Ramos (cell line): Measurements from ENCODE around the gene IQCB1.
"Not testable (repeated sequence)": the region's sequence is repeated elsewhere in the genome, so short reads cannot be mapped to it uniquely, and the experiment has no call there.

Experiments
- in situ Hi-C: fragments of 300-500 bp; cut with MboI; formaldehyde crosslinking; loops from one replicate; pipeline ENCODE4 v1.14.3; 2022; ENCODE audit warnings: low sequenced_read_pairs; ENCODE audit not compliant: unreplicated experiment

Gene IQCB1

DNA sequence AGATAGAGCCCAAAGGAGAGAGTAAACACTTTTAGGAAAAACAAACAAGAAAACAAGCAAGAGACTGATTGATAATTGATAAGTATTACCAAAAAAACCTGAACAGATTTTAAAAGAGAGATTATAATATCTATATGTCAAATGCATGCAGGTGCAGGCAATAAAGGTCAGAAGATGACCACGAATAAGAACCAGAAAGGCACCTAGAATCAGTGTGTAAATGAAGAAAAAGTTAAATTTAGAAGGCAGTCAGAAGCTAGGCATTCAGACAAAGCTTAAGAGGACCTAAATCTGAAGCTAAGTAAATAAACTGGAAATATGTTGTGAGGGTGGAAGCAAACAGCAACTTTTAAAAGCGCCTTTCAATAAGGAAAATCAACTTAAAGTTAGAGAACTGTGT, 16.3 kb downstream of the IQCB1 start:
- in situ Hi-C loops = no loop called here

GRCh38 chr3:121817753-121818152, 17.1 kb downstream of the IQCB1 start:
- in situ Hi-C loops = no loop called here

GRCh38 chr3:121809249-121809648, 25.6 kb downstream of the IQCB1 start:
- in situ Hi-C loops = no loop called here

GRCh38 chr3:121803771-121804320, 31.0 kb downstream of the IQCB1 start:
- in situ Hi-C loops = no loop called here

DNA sequence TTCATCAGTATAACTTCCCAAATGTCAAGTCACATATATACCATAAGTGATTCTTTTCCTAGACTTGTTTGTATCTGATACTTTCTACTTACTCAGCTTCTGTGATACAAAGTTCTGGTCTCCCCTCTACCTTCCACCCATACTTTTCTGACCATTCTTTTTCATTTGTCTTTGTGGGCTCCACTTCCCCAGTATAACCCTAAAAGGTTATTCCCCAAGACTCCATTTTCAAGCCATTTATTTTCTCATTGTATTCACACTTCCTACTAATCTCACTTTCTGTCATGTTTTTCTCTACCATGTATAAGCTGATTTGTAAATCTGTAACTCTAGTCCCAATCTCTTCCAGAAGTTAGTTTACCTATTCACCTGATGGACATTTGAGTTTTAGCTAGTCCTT, 34.0 kb downstream of the IQCB1 start:
- in situ Hi-C loops = no loop called here

DNA sequence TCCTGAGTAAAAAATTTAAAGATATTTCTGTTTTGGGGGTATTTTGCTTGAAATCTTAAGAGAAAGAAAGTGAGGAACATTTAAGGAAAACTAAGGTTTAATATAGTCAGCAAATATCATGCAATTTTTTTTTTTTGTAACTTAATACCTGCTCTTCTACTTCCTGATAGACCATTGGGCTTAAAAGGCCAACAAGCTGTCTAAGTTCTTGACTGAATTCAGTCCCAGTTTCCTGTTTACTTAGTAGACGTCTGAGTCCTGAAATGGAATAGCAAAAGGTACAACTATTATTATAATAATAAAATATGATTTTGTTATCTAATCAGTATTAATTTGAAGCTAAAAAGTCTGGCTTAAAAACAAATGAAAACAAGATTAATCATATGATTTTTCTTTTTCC, 37.9 kb downstream of the IQCB1 start:
- in situ Hi-C loops = no loop called here

DNA sequence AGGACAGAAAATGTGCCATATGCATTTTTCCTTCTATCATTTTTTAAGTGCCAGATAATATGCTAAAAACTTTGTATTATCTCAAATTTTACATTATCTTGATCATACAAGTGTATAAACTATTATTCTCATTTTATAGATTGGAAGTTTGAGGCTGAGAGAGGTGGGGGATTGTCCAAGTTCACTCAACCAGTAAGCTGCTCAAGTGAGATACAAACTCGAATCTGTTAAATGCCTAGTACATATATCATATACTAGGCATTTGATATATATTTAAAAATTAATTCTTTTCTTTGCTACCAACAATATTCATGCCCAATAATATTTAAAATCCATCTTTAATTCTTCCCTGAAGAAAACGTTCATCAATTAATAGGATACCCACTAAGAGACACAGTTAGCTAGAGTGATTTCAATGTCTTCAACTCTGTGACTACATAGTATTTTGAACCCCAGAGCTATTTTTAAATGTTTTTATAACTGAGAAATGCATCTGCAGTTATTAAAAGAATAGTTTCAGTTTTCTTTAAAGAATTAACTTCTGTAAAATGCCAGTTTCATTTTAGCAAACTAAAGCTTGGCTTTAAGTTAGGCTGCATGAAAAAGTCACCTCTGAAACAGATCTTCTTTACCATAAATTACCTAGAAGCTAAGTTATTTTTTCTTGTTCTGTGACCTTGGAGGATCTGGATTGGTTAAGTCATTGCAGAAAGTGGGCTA, 40.4 kb downstream of the IQCB1 start:
- in situ Hi-C loops = no loop called here

- in situ Hi-C loops = no loop called here
Measured at GRCh38 chr3:121793078-121793477, 41.8 kb downstream of the IQCB1 start.

DNA sequence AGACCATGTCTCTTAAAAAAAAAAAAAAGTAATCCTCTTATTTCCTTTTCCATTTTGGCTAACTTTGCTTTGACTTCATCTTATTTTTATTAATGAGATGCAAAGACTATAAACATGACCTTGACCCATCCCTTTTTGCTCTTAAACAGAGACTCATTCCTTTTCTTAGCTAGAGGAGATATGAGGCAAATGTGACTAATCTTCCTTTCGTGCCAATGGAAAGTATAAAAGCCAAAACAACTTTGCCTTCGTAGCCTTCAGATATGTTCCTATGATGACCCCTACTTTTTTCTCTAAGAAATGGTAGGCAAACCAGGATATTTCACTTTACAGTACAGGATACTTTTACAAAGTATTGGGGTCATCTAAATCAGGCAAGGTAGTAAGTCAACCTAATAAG, 48.4 kb downstream of the IQCB1 start:
- in situ Hi-C loops = no loop called here

DNA sequence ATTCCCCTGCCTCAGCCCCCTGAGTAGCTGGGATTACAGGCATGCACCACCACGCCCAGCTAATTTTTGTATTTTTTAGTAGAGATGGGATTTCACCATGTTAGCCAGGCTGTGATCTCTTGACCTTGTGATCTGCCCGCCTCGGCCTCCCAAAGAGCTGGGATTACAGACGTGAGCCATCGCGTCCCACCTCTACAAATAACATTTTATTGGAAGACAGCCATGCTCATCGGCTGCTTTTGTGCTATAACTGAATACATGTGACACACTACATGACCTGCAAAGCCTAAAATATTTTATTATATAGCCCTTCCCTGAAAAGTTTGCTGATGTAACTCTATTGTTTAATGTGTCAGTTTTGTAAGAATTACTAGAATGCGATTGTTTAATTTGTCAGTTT, 52.1 kb downstream of the IQCB1 start:
- in situ Hi-C loops = not testable (repeated sequence)

GRCh38 chr3:121781611-121782010, 53.2 kb downstream of the IQCB1 start:
- in situ Hi-C loops = no loop called here

DNA sequence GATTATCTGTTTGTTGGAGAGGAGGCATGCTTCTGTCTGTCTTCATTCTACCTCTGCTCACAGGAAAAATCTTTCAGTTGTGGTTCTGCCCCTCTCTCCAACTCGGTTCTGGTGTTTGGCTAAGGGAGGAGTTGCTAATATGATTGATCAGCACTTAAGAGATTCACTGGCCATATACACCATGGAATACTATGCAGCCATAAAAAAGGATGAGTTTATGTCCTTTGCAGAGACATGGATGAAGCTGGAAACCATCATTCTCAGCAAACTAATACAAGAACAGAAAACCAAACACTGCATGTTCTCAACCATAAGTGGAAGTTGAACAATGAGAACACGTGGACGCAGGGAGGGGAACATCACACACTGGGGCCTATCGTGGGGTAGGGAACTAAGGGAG, 59.8 kb downstream of the IQCB1 start:
- in situ Hi-C loops = not testable (repeated sequence)

DNA sequence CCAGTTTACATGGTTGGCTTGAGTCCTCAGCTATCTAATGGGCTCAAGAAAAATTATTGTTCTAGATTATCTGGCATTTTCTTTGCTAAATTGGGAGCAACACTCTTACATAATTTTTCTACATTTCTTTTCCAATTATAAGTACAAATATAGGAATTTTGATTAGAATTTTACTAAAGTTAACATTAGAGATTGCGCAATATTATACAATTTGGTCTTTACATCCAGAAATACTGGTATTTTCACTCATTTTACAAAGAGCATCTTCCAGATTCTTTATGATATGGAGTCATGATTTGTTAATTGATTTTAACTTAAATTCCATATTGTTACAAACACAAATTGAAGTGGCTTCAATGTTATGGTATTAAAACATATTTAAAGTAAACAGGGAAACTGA, 65.6 kb downstream of the IQCB1 start:
- in situ Hi-C loops = no loop called here

- in situ Hi-C loops = no loop called here
Measured at GRCh38 chr3:121768452-121768851, 66.4 kb downstream of the IQCB1 start.

DNA sequence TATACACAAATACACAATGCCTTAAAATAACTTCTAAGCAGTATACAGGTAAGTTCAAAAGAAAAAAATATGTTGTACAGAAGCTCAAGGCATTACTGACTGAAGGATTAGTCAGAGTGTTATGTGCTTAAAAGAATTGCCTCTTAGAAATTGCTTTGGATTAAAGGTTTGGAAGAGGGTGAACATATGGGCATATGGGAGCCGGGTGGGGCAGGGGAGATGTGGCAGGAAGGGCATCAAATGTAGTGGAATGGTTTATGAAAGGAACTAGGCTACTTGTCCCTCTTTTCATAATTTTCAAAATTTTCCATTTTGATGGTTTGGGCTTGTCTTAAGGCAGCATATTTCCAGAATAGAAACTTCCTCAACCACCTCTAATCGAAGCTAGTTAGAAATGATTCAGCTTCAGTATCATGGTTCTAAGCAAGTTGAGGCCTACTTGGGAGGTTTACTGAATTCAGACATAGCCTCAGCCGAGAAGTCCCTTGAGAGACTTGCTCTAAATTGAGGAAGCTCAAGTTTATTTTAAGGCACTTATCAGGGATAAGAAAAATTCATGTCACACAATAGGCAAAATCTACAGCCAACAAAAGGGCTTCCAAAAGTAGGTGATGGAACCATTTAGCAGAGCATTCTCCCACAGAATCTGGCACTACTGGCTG, 75.2 kb downstream of the IQCB1 start:
- in situ Hi-C loops = no loop called here

- in situ Hi-C loops = no loop called here
Measured at GRCh38 chr3:121758727-121759450, 76.0 kb downstream of the IQCB1 start.

DNA sequence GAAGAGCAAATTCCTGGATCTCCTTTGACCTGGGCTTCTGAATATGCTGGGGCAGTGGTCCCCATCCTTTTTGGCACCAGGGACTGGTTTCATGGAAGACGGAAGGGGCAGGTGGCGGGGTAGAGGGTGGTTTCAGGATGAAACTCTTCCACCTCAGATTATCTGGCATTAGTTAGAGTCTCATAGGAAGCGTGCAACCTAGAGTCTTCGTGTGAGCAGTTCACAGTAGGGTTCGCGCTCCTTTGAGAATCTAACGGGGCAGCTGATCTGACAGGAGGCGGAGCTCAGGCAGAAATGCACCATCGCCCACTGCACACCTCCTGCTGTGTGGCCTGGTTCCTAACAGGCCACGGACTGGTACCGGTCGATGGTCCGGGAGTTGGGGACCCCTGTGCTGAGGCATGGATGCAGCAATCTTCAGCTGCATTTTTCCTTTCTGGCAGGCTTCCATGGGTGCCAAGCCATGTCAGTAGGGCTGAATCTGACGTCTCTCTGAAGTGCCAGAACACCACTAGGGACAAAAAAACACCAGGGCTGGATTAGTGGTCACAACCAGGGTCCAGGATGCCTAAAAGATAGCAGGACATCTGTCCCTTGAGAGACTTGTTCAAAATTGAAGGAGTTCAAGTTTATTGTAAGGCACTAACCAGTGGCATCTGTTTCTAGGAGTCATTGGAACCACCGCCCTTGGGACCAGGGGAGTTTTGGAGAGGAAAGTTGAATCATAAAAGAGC, 76.9 kb downstream of the IQCB1 start:
- in situ Hi-C loops = no loop called here

- in situ Hi-C loops = no loop called here
Measured at GRCh38 chr3:121757087-121757811, 77.6 kb downstream of the IQCB1 start.

GRCh38 chr3:121752772-121753171, 82.1 kb downstream of the IQCB1 start:
- in situ Hi-C loops = no loop called here

DNA sequence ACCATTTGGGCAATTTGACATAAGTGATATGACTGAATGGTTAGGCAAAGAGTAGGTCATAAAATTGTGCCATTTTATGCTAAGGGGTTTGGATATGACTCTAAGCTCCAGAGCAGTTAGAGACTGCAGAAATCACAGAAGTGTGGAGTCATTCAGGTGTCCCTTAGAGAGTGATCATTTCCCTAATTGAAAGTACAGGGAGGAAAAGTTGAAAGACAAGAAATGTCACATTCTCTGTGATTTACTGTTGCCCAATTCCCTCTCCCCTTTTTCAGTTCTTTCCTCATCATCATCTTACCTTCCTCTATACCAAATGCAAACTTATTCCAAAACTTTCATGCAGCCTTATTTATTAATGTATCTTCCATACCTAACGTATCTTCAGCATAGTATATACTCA, 82.6 kb downstream of the IQCB1 start:
- in situ Hi-C loops = no loop called here
